Liver (tissue), 3 donors: ENCODE results near the gene HLCS.

Source experiments
- CTCF ChIP-seq: fragments of 150-350 bp; IDR thresholded peaks from 2 replicates; pipeline ENCODE4 v1.5.1; 2017; ENCODE audit warnings: improper control_type of control experiment, low read depth, low read length; ENCODE audit not compliant: missing input control
- JUND ChIP-seq, 2 donors: IDR thresholded peaks; 2 replicates each; pipeline ENCODE4 v1.6.1; 2016; ENCODE audit warnings: antibody characterized with exemption in 2 of 2
- YY1 ChIP-seq: IDR thresholded peaks from 2 replicates; pipeline ENCODE4 v1.6.1; 2016; ENCODE audit warnings: antibody characterized with exemption, mild to moderate bottlenecking
- donor health status: healthy.
- donor health status: healthy.

GRCh38 chr21:36734367-36735200, 231.9 kb downstream of the HLCS start:
- TF ChIP-seq CTCF (no peak), JUND (IDR thresholded peaks at IDR 0.05) (no peak), YY1 (no peak)
